GM12878 (cell line): Measurements from ENCODE around the gene PPP1R27. TPM values are rescaled to one million over a fixed set of nuclear protein-coding genes. Genes with fewer than 3 reads are reported as not detected.

Source experiments
- ATAC-seq: fragments of 200-7000 bp; cut with Tn5 transposase; 3 replicates; pipeline ENCODE4 v1.9.1; 2020; ENCODE audit warnings: mild to moderate bottlenecking, moderate library complexity
- BruUV-seq: library from RNA; stranded (reverse); fragments of 400-500 nt; replicated peaks from 2 replicates; lab custom pipeline; 2021; lab: Mats Ljungman, UMichigan
- CTCF ChIA-PET: fragments of 300-600 bp; sonication (Branson Sonifier 250); formaldehyde crosslinking; extraction: SDS; loops from one replicate; lab custom pipeline; 2021; ENCODE audit warnings: inconsistent platforms; lab: Yijun Ruan, JAX
- POLR2A ChIA-PET: fragments of 350-600 bp; formaldehyde crosslinking; extraction: SDS; loops from one replicate; lab custom pipeline; 2021; ENCODE audit warnings: inconsistent platforms; lab: Charles Lee
- RAD21 ChIA-PET: fragments of 300-600 bp; sonication (Branson Sonifier 250); formaldehyde crosslinking; loops from one replicate; lab custom pipeline; 2023; ENCODE audit warnings: antibody characterized with exemption; ENCODE audit not compliant: unreplicated experiment; lab: Charles Lee
- SMC1A ChIA-PET: fragments of 300-600 bp; sonication (Branson Sonifier 250); formaldehyde crosslinking; loops from one replicate; lab custom pipeline; 2023; ENCODE audit not compliant: unreplicated experiment, uncharacterized antibody; lab: Charles Lee
- DNase-seq: peaks from one replicate; pipeline ENCODE4 v3.0.0-alpha.2; 2011; ENCODE audit warnings: low read depth, low spot score
- FAIRE-seq: peaks from 3 replicates; lab custom pipeline; 2011; peaks lifted over from hg19 to GRCh38; lab: Jason Lieb, UNC
- H2AFZ ChIP-seq: 2 replicates; pipeline ENCODE4 v1.6.0; 2011; ENCODE audit warnings: low read depth, low read length, control low read depth; ENCODE audit not compliant: control insufficient read depth
- H3K27ac ChIP-seq: 2 replicates; pipeline ENCODE4 v1.5.1; 2011; ENCODE audit warnings: control low read depth; ENCODE audit not compliant: control insufficient read depth, insufficient read depth
- H3K27me3 ChIP-seq, 2 experiments: replicated peaks in 1 of 2; 2 replicates each; pipeline versions ENCODE4 v1.6.0 to v1.6.1; 2011; ENCODE audit warnings: low read length in 1 of 2; ENCODE audit not compliant: control insufficient read depth in 2 of 2, insufficient read depth in 2 of 2
- H3K36me3 ChIP-seq, 2 experiments: 2 replicates each; pipeline ENCODE4 v1.5.1; 2011; ENCODE audit warnings: low read length in 1 of 2; ENCODE audit not compliant: control insufficient read depth in 2 of 2, insufficient read depth in 2 of 2
- H3K4me1 ChIP-seq: 2 replicates; pipeline ENCODE4 v1.6.1; 2011; ENCODE audit warnings: mild to moderate bottlenecking, low read length, moderate library complexity, mixed read lengths; ENCODE audit not compliant: control insufficient read depth, insufficient read depth
- H3K4me2 ChIP-seq: 2 replicates; pipeline ENCODE4 v1.6.0; 2011; ENCODE audit warnings: control low read depth; ENCODE audit not compliant: control insufficient read depth, insufficient read depth
- H3K4me3 ChIP-seq: fragments of 200-600 bp; sonication (generic); 2 replicates; pipeline ENCODE4 v1.5.1; 2016
- H3K79me2 ChIP-seq: 2 replicates; pipeline ENCODE4 v1.6.0; 2011; ENCODE audit warnings: low read length; ENCODE audit not compliant: control insufficient read depth, insufficient read depth
- H3K9ac ChIP-seq: 2 replicates; pipeline ENCODE4 v1.8.0; 2011; ENCODE audit warnings: low read length, control low read depth, mixed read lengths; ENCODE audit not compliant: control insufficient read depth, insufficient read depth
- H3K9me3 ChIP-seq: replicated peaks from 3 replicates; pipeline ENCODE4 v1.5.1; 2011; ENCODE audit warnings: mild to moderate bottlenecking, low read length; ENCODE audit not compliant: control insufficient read depth, insufficient read depth
- H4K20me1 ChIP-seq: 2 replicates; pipeline ENCODE4 v1.6.0; 2011; ENCODE audit not compliant: control insufficient read depth, insufficient read depth
- BHLHE40 ChIP-seq, 2 experiments: fragments of 450-650 bp in 1 of 2; IDR thresholded peaks; 2 replicates each; pipeline ENCODE4 v1.6.1; 2011 to 2017; ENCODE audit warnings: low read depth in 2 of 2, borderline replicate concordance in 1 of 2, improper control_type of control experiment in 1 of 2, low read length in 1 of 2, mild to moderate bottlenecking in 1 of 2
- DPF2 ChIP-seq: fragments of 450-650 bp; IDR thresholded peaks from 2 replicates; pipeline ENCODE4 v1.6.1; 2017; ENCODE audit warnings: mild to moderate bottlenecking
- KLF5 ChIP-seq: fragments of 450-650 bp; IDR thresholded peaks from 2 replicates; pipeline ENCODE4 v1.6.1; 2014; ENCODE audit warnings: mild to moderate bottlenecking; ENCODE audit not compliant: partially characterized antibody
- NR2F1 ChIP-seq: fragments of 450-650 bp; conservative IDR thresholded peaks from 2 replicates; pipeline ENCODE4 v1.6.1; 2017; ENCODE audit warnings: mild to moderate bottlenecking
- POLR2A ChIP-seq: IDR thresholded peaks from 2 replicates; pipeline ENCODE4 v1.6.1; 2011; ENCODE audit warnings: low read depth, mild to moderate bottlenecking, low read length
- RAD21 ChIP-seq: IDR thresholded peaks from 2 replicates; pipeline ENCODE4 v1.6.1; 2011; ENCODE audit warnings: mild to moderate bottlenecking, low read depth, low read length, moderate library complexity; ENCODE audit not compliant: insufficient read depth
- SIN3A ChIP-seq: IDR thresholded peaks from 2 replicates; pipeline ENCODE4 v1.6.1; 2012; ENCODE audit warnings: low read depth, low read length, improper control_type of control experiment
- SMARCA5 ChIP-seq: fragments of 450-650 bp; IDR thresholded peaks from 2 replicates; pipeline ENCODE4 v1.6.1; 2017; ENCODE audit warnings: mild to moderate bottlenecking
- SMC3 ChIP-seq: IDR thresholded peaks from 2 replicates; pipeline ENCODE4 v1.6.1; 2011; ENCODE audit warnings: low read length, improper control_type of control experiment, borderline replicate concordance
- ZBED1 ChIP-seq: IDR thresholded peaks from 2 replicates; pipeline ENCODE4 v1.6.1; 2016; ENCODE audit warnings: borderline replicate concordance
- WGBS: methylation state at CpG from one replicate; pipeline ENCODE4 v1.1.6; 2016; ENCODE audit warnings: low lambda C conversion rate; ENCODE audit not compliant: insufficient replicate concordance, insufficient coverage; ENCODE audit errors: missing lambda C conversion rate; 5-methylcytosine and 5-hydroxymethylcytosine counted together
- in situ Hi-C: fragments of 300-500 bp; cut with MboI; formaldehyde crosslinking; loops from 9 replicates; pipeline ENCODE4 v1.14.3; 2018; ENCODE audit warnings: mixed read lengths
- intact Hi-C: fragments of 100-400 bp; cut with micrococcal nuclease; formaldehyde crosslinking; loops from one replicate; pipeline ENCODE4 v1.14.2; 2022; ENCODE audit not compliant: unreplicated experiment
- polyA plus RNA-seq, 11 experiments: library from polyadenylated mRNA; depleted of rRNA in 4 of 11; unstranded in 6 of 11; stranded (reverse) in 5 of 11; fragments of >200 nt; fragmentation: Nextera tagmentation in 4 of 11; fragmentation: Illumina TruSeq in 1 of 11; extraction: Ambion mirVana in 4 of 11; extraction: Trizol in 1 of 11; gene quantifications; 1 replicate in 1 of 11; 2 replicates in 10 of 11; pipeline versions ENCODE4 v1.2.1 to v1.2.3, GENCODE V29; 2011 to 2016; ENCODE audit warnings: inconsistent platforms in 2 of 11, missing spikeins in 2 of 11, low read depth in 1 of 11
- total RNA-seq, 4 experiments: library from RNA; depleted of rRNA in 3 of 4; stranded (reverse); fragments of >200 nt in 3 of 4; fragmentation: Illumina TruSeq in 1 of 4; extraction: Trizol in 1 of 4; gene quantifications; 2 replicates each; pipeline versions ENCODE4 v1.2.1 to v1.2.3, GENCODE V29; 2013 to 2021
- TF ChIP-seq, protein P1 (sequence below): IDR thresholded peaks from 2 replicates; pipeline ENCODE4 v1.6.1; 2012; ENCODE audit warnings: low read depth, low read length, improper control_type of control experiment
- TF ChIP-seq, protein P2 (sequence below): fragments of 450-650 bp; IDR thresholded peaks from 2 replicates; pipeline ENCODE4 v1.6.1; 2017; ENCODE audit warnings: mild to moderate bottlenecking
- TF ChIP-seq, protein P3 (sequence below): fragments of 450-650 bp; conservative IDR thresholded peaks from 2 replicates; pipeline ENCODE4 v1.6.1; 2017; ENCODE audit warnings: mild to moderate bottlenecking, moderate library complexity
- TF ChIP-seq, protein P4 (sequence below): IDR thresholded peaks from 2 replicates; pipeline ENCODE4 v1.6.1; 2011; ENCODE audit warnings: borderline replicate concordance, low read depth, mild to moderate bottlenecking, moderate library complexity, low read length; ENCODE audit not compliant: insufficient read depth, poor library complexity, severe bottlenecking
- TF ChIP-seq, protein P5 (sequence below): IDR thresholded peaks from 2 replicates; pipeline ENCODE4 v1.6.1; 2011; ENCODE audit warnings: low read depth, mild to moderate bottlenecking, low read length, moderate library complexity, borderline replicate concordance; ENCODE audit errors: extremely low read depth

The PPP1R27 gene
- total and polyA plus RNA-seq, 10 of the 15 experiments (the other 5 are each of a cell fraction or from before 2014, with no cell fraction given): 0.17 to 1.6 (median 0.49) TPM; not detected in 3

DNA sequence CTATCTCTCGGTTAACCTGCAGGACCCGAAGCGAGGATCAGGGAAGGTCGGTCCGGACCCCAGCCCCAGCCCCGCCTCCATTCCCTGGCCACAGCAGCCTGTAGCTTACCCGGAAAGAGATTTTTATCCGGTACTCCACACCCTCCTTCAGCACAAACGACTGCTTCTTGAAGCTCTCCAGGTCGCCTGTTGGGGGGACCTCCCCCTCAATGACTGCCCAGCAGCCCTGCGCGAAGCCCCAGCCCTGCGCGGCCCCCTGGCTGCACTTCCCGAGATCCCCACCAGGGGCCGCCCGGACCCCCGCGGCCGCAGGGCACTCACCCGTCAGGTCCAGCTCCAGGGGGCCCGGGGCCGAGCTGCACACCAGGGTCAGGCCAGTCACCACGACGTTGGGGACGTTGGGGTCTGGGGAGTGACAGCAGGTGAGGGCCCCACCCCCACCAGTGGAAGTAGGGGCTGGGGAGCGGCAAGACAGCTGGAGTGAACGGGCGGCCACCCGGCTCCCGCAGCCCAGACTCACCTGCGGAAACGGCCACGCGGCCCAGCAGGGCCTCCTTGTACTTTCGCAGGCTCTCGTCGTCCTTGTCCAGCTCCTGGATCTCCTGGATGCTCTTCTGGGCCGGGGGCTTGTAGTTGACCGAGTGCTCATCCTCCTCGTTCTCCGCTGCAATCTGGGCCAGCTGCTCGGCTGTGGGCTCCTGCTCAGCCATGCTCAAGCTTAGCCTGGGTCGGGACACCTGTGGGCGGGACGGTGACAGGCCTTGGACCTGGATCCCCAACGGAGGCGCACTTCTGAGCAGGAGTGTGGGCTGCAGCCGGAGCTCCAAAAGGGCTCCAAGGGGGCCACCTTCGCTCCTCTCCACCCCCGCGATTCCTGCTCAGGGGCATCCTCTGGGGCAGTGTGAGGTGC, 34.6 kb upstream of the PPP1R27 start:
- Histone ChIP-seq H3K9ac (peak overlapping the region; percentile 91), H3K27me3 (no peaks in the 10 kb centered on the region), H3K4me3 (peak overlapping the region; percentile 95), H3K4me2 (peak overlapping the region; percentile 81), H3K9me3 (no peaks in the 10 kb centered on the region), H3K36me3 (peaks cover 2 to 24% of the 10 kb centered on the region in 2 experiments; a peak in 2 of 4 replicates), H4K20me1 (0 out of 2 replicates have a peak, but pooled peaks cover 3% of the 10 kb centered on the region), H3K79me2 (peaks cover 53% of the 10 kb centered on the region), H3K4me1 (0 out of 2 replicates have a peak, but pooled peaks cover 8% of the 10 kb centered on the region), H3K27ac (peak overlapping the region; percentile 83), H2AFZ (no peak overlapping the region)
- intact Hi-C loops: loop anchor here (5.0 kb wide), 1 partner anchor 58 kb away; the partner anchor contains the start of gene MAFG
- in situ Hi-C loops: no loop called here
- POLR2A ChIA-PET: interaction anchor here (0.6 to 3.5 kb wide), 13 partner anchors 7 to 229 kb away, joined by 3 to 26 read pairs (median 6); partner anchors contain the start of genes ALYREF, ANAPC11, FASN and MCRIP1
- SMC1A ChIA-PET: interaction anchor here (0.8 to 1.7 kb wide), 4 partner anchors 8 to 44 kb away, joined by 3 to 7 read pairs (median 5); partner anchors contain the start of gene ANAPC11
- WGBS: 5% methylated on average over 47 of the region's 52 CpGs
- FAIRE-seq (no peak), ATAC-seq (peak; percentile 60), DNase-seq (no peak)
- CTCF ChIA-PET: interaction anchor here (0.6 to 2.5 kb wide), 21 partner anchors 9 to 168 kb away, joined by 3 to 10 read pairs (median 4); partner anchors contain the start of genes DCXR, MAFG and P4HB
- no TSS peak for BruUV-seq
- RAD21 ChIA-PET: interaction anchor here (0.9 to 2.1 kb wide), 6 partner anchors 8 to 86 kb away, joined by 3 to 8 read pairs (median 4); partner anchors contain the start of genes ALYREF and ANAPC11
- peak; percentile 52 for TF ChIP-seq RAD21
- TF ChIP-seq, protein P1, sequence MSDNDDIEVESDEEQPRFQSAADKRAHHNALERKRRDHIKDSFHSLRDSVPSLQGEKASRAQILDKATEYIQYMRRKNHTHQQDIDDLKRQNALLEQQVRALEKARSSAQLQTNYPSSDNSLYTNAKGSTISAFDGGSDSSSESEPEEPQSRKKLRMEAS: peak; percentile 48; the same call in 1 of the 2 replicates
- peak; percentile 7 for TF ChIP-seq KLF5
- peak; percentile 40 for TF ChIP-seq POLR2A
- 0 out of 2 replicates have a peak, but pooled peaks have one; percentile 57 for TF ChIP-seq SMARCA5
- TF ChIP-seq, protein P2, sequence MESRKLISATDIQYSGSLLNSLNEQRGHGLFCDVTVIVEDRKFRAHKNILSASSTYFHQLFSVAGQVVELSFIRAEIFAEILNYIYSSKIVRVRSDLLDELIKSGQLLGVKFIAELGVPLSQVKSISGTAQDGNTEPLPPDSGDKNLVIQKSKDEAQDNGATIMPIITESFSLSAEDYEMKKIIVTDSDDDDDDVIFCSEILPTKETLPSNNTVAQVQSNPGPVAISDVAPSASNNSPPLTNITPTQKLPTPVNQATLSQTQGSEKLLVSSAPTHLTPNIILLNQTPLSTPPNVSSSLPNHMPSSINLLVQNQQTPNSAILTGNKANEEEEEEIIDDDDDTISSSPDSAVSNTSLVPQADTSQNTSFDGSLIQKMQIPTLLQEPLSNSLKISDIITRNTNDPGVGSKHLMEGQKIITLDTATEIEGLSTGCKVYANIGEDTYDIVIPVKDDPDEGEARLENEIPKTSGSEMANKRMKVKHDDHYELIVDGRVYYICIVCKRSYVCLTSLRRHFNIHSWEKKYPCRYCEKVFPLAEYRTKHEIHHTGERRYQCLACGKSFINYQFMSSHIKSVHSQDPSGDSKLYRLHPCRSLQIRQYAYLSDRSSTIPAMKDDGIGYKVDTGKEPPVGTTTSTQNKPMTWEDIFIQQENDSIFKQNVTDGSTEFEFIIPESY: no peak
- peak; percentile 49 for TF ChIP-seq SMC3
- TF ChIP-seq, protein P3, sequence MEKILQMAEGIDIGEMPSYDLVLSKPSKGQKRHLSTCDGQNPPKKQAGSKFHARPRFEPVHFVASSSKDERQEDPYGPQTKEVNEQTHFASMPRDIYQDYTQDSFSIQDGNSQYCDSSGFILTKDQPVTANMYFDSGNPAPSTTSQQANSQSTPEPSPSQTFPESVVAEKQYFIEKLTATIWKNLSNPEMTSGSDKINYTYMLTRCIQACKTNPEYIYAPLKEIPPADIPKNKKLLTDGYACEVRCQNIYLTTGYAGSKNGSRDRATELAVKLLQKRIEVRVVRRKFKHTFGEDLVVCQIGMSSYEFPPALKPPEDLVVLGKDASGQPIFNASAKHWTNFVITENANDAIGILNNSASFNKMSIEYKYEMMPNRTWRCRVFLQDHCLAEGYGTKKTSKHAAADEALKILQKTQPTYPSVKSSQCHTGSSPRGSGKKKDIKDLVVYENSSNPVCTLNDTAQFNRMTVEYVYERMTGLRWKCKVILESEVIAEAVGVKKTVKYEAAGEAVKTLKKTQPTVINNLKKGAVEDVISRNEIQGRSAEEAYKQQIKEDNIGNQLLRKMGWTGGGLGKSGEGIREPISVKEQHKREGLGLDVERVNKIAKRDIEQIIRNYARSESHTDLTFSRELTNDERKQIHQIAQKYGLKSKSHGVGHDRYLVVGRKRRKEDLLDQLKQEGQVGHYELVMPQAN: 0 out of 2 replicates have a peak, but pooled peaks have one; percentile 12
- TF ChIP-seq NR2F1: peak; percentile 48; the same call in 1 of the 2 replicates
- TF ChIP-seq, protein P4, sequence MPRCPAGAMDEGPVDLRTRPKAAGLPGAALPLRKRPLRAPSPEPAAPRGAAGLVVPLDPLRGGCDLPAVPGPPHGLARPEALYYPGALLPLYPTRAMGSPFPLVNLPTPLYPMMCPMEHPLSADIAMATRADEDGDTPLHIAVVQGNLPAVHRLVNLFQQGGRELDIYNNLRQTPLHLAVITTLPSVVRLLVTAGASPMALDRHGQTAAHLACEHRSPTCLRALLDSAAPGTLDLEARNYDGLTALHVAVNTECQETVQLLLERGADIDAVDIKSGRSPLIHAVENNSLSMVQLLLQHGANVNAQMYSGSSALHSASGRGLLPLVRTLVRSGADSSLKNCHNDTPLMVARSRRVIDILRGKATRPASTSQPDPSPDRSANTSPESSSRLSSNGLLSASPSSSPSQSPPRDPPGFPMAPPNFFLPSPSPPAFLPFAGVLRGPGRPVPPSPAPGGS: no peak
- peak; percentile 32; the same call in 1 of the 2 replicates for TF ChIP-seq SIN3A
- TF ChIP-seq, protein P5, sequence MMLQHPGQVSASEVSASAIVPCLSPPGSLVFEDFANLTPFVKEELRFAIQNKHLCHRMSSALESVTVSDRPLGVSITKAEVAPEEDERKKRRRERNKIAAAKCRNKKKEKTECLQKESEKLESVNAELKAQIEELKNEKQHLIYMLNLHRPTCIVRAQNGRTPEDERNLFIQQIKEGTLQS: no peak
- TF ChIP-seq BHLHE40 (IDR thresholded peaks at IDR 0.05; ENCODE audit: borderline replicate concordance in 1 of 2, low read depth in 2 of 2, low read length in 1 of 2): peak in 1 of 2 experiments; percentile 41; a peak in 1 of 4 replicates
- no peak for TF ChIP-seq ZBED1
- TF ChIP-seq DPF2: no peak
